SU-DHL-6 (cell line): ENCODE data around the gene VILL.

ENCODE experiments used
- CTCF ChIP-seq: fragments of 200-600 bp; sonication (generic); IDR thresholded peaks from one replicate; pipeline ENCODE4 v1.5.1; 2017; ENCODE audit warnings: antibody characterized with exemption, mild to moderate bottlenecking, low read length, moderate library complexity; ENCODE audit not compliant: insufficient read depth, poor library complexity, severe bottlenecking
- EZH2phosphoT487 ChIP-seq: fragments of 200-600 bp; sonication (generic), shearing (Covaris generic); conservative IDR thresholded peaks from 2 replicates; pipeline ENCODE4 v1.6.1; 2018; ENCODE audit warnings: mild to moderate bottlenecking, antibody characterized with exemption, low read length, moderate library complexity, mixed read lengths

DNA sequence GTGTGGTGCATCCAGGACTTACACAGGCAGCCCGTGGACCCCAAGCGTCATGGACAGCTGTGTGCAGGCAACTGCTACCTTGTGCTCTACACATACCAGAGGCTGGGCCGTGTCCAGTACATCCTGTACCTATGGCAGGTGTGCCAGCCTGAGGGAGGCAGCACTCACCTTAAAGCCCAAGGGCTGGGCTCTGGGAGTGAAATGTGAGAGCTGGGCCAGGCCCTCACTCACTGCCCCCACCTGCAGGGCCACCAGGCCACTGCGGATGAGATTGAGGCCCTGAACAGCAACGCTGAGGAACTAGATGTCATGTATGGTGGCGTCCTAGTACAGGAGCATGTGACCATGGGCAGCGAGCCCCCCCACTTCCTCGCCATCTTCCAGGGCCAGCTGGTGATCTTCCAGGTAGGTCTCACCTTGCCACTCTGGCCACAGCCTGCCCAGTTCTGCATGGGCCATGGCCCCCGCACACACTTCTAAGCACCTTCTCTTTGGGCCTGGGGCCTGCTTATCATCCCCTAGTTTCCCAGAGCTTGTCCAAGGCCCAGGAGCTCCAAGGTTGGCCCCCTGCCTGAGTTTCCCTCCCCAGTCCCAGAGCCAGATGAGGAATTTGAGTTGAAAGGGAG, 11.0 kb downstream of the VILL start:
- TF ChIP-seq CTCF (no peak), EZH2phosphoT487 (no peak)
